ENCODE results near the gene NRXN3.

GRCh38 chr14:79663453-79663852, 1493.3 kb downstream of the NRXN3 start:
- no peak for TF ChIP-seq CTCF (IDR thresholded peaks at IDR 0.05 in 4 of 5, conservative IDR thresholded peaks at IDR 0.05 in 1 of 5)
- no peak for TF ChIP-seq POLR2A (IDR thresholded peaks at IDR 0.05)
